ENCODE results near the gene NKAIN2. TPM values are rescaled to one million over a fixed set of nuclear protein-coding genes. Genes with fewer than 3 reads are reported as not detected.

The NKAIN2 gene
- total and polyA plus RNA-seq, 2 donors (not counting 3 experiments of a cell fraction or from before 2014, with no cell fraction given) = 0.03 TPM; not detected in 1

DNA sequence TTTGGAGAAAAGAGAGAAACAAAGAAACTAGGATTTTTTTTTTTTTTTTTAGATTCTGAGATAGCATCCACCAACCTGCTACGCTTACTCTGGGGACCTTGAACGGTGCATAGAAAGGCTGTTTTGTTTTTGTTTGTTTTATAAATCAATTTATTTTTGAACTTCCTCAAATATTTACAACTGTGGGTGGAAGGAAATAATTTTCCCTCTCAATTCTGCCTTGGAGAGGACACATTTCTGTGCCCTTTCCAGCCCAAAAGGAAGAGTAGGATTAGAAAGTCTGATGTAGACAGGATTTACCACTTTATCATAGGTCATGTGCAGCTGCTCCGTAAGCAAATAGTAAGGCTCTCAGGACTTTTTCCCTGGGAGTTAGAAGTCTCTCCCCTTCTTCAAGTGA, 190.5 kb downstream of the NKAIN2 start:
- no peak overlapping the region for H2AFZ ChIP-seq (ENCODE audit: low read depth, low read length)
- H3K4me2 ChIP-seq (ENCODE audit: insufficient read depth, low read length) = no peak overlapping the region
- FAIRE-seq = no peak
- no peak overlapping the region for H3K27ac ChIP-seq (ENCODE audit: insufficient read depth, low read depth, low read length)
- dilution Hi-C loops (cut with MboI; ENCODE audit: extremely low pct_ligation_motif_present, low sequenced_read_pairs) (no loop called here), intact Hi-C loops (cut with micrococcal nuclease) (no loop called here)
- H3K27me3 ChIP-seq (ENCODE audit: control insufficient read depth in 2 of 2, insufficient read depth in 2 of 2, low read length in 2 of 2) = no peaks in the 10 kb centered on the region
- H3K79me2 ChIP-seq (ENCODE audit: control insufficient read depth, insufficient read depth, low read length) = no peaks in the 10 kb centered on the region
- no peak for DNase-seq (ENCODE audit: low read depth, low spot score)
- no peaks in the 10 kb centered on the region for H3K9me3 ChIP-seq (replicated peaks; ENCODE audit: control insufficient read depth, insufficient read depth, low read length)
- no peaks in the 10 kb centered on the region for H4K20me1 ChIP-seq (replicated peaks; ENCODE audit: control insufficient read depth, extremely low read depth, insufficient read depth, low read length)
- POLR2A ChIA-PET = interaction anchor here (0.7 kb wide), 1 partner anchor 23 kb away, joined by 4 read pairs; no protein-coding TSS in a partner anchor
- no peaks in the 10 kb centered on the region for H3K4me1 ChIP-seq (ENCODE audit: control insufficient read depth, extremely low read depth, insufficient read depth, low read length)
- H3K9ac ChIP-seq (replicated peaks; ENCODE audit: extremely low read depth, insufficient read depth, low read length) = no peak overlapping the region
- CTCF ChIA-PET = no interaction called here
- no peaks in the 10 kb centered on the region for H3K36me3 ChIP-seq (ENCODE audit: control insufficient read depth in 2 of 2, extremely low read depth in 1 of 2, insufficient read depth in 2 of 2, low read length in 2 of 2)
- TF ChIP-seq EZH2 (IDR thresholded peaks at IDR 0.05; ENCODE audit: borderline replicate concordance, low read depth, low read length, severe bottlenecking) = no peak
- no peak for TF ChIP-seq GATA2 (IDR thresholded peaks at IDR 0.05; ENCODE audit: insufficient read depth, insufficient read length, low read depth, low read length)
- TF ChIP-seq, protein P1, sequence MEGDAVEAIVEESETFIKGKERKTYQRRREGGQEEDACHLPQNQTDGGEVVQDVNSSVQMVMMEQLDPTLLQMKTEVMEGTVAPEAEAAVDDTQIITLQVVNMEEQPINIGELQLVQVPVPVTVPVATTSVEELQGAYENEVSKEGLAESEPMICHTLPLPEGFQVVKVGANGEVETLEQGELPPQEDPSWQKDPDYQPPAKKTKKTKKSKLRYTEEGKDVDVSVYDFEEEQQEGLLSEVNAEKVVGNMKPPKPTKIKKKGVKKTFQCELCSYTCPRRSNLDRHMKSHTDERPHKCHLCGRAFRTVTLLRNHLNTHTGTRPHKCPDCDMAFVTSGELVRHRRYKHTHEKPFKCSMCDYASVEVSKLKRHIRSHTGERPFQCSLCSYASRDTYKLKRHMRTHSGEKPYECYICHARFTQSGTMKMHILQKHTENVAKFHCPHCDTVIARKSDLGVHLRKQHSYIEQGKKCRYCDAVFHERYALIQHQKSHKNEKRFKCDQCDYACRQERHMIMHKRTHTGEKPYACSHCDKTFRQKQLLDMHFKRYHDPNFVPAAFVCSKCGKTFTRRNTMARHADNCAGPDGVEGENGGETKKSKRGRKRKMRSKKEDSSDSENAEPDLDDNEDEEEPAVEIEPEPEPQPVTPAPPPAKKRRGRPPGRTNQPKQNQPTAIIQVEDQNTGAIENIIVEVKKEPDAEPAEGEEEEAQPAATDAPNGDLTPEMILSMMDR (IDR thresholded peaks at IDR 0.05; ENCODE audit: extremely low read depth in 1 of 2, insufficient read depth in 1 of 2, low read depth in 1 of 2, low read length in 2 of 2) = no peak
- TF ChIP-seq, protein P2, sequence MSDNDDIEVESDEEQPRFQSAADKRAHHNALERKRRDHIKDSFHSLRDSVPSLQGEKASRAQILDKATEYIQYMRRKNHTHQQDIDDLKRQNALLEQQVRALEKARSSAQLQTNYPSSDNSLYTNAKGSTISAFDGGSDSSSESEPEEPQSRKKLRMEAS (IDR thresholded peaks at IDR 0.05; ENCODE audit: insufficient read depth, insufficient read length) = no peak
- TF ChIP-seq POLR2AphosphoS5 (IDR thresholded peaks at IDR 0.05; ENCODE audit: insufficient read depth, low read depth, low read length) = no peak
- no peak for TF ChIP-seq FOS (IDR thresholded peaks at IDR 0.05; ENCODE audit: borderline replicate concordance, insufficient read depth, low read length)
- no peak for TF ChIP-seq JUN (IDR thresholded peaks at IDR 0.05; ENCODE audit: borderline replicate concordance, insufficient read depth, insufficient read length, low read depth)
- no peak for TF ChIP-seq POLR2A (IDR thresholded peaks at IDR 0.05; ENCODE audit: low read depth, low read length)
- TF ChIP-seq MYC (IDR thresholded peaks at IDR 0.05; ENCODE audit: low read depth, low read length) = no peak
- no TSS peak for BruUV-seq (replicated peaks)
- no peaks in the 10 kb centered on the region for H3K9me1 ChIP-seq (replicated peaks; ENCODE audit: control insufficient read depth, extremely low read depth, insufficient read depth, low read length)
- H3K4me3 ChIP-seq (replicated peaks in 1 of 3; ENCODE audit: insufficient read depth in 1 of 3, low read depth in 1 of 3, low read length in 3 of 3) = no peak overlapping the region
